ENCODE measurements around the gene AHR.

AHR gene

GRCh38 chr7:17305387-17306171 is 7.1 kb downstream of the AHR start:
- no peak for DNase-seq

- no peak for DNase-seq
These were observed 8.5 kb downstream of the AHR start for GRCh38 chr7:17307000-17307399.

- no peak for DNase-seq
These were observed 9.1 kb downstream of the AHR start for GRCh38 chr7:17307558-17307957.

DNA sequence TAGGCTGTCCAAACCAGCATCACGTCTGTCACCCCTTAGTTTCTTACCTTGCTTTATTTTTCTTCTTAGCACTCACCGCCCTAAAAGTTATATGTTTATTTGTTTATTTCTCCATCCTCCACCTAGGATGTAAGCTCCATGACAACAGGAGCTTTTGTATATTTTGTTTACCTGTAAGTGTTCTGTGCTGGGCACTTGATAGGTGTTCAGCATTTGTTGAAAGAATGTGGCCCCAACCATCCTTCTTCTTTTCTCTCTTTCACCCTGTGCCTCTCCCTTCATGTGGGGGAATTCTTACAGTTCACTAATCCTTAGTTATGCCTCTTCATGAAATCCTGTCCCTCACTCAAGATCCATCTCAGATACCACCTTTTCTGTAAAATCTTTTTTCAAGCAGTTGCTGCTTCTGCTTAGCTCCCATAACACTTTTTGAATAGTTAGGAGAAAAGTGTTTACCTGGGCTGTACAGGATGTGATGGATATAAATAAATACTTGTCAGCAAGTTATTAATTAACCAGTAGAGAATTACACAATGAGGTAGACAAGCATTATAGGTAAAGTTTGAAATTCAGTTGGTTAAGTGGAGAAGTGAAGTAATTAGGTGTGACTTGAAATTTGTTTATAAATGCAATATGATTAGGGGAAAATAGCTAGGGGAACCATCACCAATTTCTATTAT is 9.7 kb downstream of the AHR start:
- DNase-seq = no peak

DNA sequence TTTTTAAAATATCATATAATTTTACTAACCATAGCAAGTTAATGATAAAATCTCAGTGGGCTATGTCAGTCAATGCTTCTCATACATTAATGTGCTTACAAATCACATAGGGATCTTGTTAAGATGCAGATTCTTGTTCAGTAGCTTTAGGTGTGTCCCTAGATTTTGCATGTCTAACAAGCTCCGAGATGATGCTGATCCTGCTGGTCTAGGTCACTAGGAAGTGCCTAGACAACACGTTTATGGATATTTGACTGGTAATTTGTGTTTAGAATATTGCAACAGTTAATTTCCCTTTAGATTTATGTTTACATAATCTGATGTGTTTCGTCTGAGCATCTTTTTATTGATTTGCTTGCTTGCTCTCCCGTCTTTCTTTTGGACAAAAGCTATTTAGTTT is 12.7 kb downstream of the AHR start:
- DNase-seq = no peak

GRCh38 chr7:17311952-17312351 is 13.5 kb downstream of the AHR start:
- no peak for DNase-seq

DNA sequence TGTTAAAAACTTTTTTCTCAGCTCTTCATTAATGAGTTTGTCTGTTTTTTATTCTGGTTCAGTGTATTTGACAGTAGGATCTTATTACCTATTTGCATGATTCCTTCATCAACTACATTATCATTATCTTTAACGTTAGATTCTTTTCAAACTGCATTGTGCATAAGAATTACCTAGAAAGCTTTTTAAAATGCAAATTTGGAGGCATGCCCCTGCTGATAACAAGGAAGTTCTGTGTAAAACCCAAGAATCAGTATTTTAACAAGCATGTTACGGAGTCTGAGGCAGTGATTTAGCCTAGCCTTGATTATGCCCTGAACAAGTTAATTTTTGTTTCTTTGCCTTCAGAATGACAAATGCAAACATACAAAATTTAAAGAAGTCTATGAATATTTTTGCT is 14.2 kb downstream of the AHR start:
- no peak for DNase-seq

DNA sequence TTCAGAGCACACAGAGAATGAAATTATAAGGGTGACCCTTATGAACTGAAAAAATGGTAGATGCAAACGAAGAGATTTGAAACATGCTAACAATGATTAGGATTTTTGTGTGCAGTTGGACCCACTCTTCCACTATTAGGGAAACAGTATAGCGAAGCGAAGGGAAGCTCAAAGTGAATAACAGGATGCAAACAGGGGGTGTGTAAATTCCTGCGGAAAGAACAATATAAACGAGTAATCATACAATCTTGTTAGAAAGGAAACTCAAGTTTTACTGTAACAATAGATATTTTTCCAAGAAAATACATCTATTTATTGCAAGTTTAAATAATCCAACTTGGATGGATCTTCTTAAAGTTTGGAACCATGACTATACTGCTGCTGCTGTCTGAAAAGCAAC is 14.7 kb downstream of the AHR start:
- DNase-seq = no peak

- no peak for DNase-seq
These were observed 17.5 kb downstream of the AHR start for GRCh38 chr7:17315974-17316373.

- DNase-seq = no peak
These were observed 19.7 kb downstream of the AHR start for GRCh38 chr7:17318146-17318545.

GRCh38 chr7:17319164-17320101 is 21.0 kb downstream of the AHR start:
- DNase-seq = no peak

DNA sequence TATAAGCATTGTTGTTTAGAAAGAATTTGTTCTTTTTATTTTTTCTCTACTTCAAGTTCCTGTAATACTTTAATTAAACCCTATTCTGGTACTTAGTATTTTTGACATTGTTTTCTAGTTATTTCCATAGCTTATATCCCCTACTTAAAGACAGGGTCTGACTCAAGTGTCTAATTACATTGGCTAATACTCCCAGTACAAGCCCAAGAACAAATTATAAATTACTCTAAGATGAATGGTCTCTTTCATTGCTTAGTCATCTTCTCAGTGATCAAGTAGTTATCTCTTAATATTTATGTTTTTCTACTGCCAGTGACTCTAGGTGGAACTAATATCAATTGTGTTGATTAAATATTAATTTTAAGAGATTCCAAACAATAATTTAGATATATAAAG is 21.6 kb downstream of the AHR start:
- DNase-seq = no peak

- no peak for DNase-seq
These were observed 22.2 kb downstream of the AHR start for GRCh38 chr7:17320657-17321056.

GRCh38 chr7:17325364-17325763 is 26.9 kb downstream of the AHR start:
- no peak for DNase-seq

DNA sequence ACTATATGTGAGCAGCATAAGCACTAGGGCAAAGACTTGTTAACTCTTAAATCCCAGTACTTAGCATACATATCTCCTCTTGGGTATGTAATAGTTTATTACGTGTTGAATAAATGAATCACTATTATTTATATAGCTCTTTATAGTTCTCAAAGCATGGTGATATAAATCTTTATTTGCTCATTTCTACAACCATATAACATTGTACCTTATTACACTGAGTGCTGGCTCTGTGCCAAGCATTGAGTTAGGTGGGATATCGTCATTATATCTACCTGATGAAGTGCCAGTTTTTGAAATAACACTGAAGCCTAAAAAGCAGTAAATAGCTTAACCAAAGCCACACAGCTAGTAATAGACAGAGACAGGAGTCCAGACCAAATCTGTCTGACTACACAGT is 27.9 kb downstream of the AHR start:
- DNase-seq = no peak

GRCh38 chr7:17328641-17329040 is 30.2 kb downstream of the AHR start:
- no peak for DNase-seq

DNA sequence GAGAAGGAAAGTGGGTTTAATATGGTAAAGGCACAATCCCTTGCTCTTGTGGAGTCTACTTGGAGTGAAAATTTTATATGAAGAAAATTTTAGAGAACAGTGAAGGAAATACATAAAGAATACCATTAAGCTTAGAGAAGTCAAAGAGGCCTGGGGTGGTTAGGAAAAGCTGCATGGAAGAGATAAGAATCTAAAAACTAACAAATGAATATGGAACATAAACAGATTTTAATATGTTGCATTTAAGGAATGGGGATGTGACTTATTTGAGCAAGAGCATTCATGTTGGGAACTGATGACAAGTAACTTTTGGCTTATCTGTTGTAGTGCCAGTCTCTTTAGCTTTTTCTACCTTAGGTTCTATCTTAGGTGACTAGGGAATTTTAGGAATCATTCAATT is 31.0 kb downstream of the AHR start:
- no peak for DNase-seq

- no peak for DNase-seq
These were observed 33.5 kb downstream of the AHR start for GRCh38 chr7:17331891-17332501.

GRCh38 chr7:17333221-17333620 is 34.8 kb downstream of the AHR start:
- no peak for DNase-seq

DNA sequence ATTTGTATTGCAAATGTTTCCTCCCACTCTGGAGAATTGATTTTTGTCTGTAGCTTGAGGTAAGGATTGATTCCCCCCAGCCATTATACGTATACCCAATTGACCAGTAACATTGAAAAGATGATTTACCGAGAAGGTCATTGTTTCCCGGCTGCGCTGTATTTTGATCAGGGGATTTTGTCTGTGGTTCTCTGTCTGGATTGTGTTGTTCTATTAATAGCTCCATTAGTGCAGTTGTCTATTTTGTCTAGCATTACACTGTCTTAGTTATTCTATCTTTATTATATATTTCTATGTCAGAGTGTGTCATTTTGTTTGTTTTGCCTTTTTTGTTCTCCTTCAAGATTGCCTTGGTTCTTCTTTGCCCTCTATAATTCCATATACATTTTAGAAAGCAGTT is 37.7 kb downstream of the AHR start:
- DNase-seq = no peak

DNA sequence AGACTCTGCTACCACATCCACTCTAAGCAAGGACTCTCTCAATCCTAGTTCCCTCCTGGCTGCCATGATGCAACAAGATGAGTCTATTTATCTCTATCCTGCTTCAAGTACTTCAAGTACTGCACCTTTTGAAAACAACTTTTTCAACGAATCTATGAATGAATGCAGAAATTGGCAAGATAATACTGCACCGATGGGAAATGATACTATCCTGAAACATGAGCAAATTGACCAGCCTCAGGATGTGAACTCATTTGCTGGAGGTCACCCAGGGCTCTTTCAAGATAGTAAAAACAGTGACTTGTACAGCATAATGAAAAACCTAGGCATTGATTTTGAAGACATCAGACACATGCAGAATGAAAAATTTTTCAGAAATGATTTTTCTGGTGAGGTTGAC is 40.7 kb downstream of the AHR start:
- DNase-seq = no peak

DNA sequence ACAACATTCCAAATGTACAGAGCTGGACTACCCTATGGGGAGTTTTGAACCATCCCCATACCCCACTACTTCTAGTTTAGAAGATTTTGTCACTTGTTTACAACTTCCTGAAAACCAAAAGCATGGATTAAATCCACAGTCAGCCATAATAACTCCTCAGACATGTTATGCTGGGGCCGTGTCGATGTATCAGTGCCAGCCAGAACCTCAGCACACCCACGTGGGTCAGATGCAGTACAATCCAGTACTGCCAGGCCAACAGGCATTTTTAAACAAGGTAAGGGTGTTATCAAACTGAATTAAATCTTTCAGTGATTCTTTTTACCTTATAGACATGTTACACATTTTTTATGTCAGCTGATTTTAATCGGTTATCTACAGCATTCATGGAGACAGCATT is 41.5 kb downstream of the AHR start:
- DNase-seq = no peak

DNA sequence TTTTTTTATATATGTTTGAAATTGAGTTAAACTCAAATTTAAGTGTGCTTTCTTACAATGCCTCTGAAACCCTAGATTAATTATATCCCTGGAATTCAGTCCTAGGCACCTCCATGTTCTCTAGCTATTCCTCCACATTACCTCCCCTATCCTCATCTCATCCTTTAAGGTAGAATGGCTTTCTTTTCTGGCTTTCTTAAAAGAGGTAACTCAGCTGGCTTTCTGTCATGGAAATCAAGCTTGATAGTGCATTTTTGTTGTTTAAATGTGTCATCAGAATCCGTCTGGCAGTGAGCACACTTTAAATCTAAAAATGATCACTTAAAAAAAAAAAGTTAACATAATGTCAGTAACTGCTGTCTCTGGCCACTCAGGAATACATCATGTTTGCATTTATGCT is 42.2 kb downstream of the AHR start:
- DNase-seq = no peak
